Ovary (tissue), 9 donors: ENCODE results near the gene STYX. TPM values are rescaled to one million over a fixed set of nuclear protein-coding genes. Genes with fewer than 3 reads are reported as not detected.

Experiments used
- DNase-seq, 5 donors: peaks; one replicate each; pipeline ENCODE4 v3.0.0-alpha.2; 2019 to 2020
- H3K27ac ChIP-seq, 2 donors: fragments of 200-600 bp; one replicate each; pipeline versions ENCODE4 v1.5.1 to v1.8.0; 2019 to 2022
- H3K27me3 ChIP-seq: fragments of 200-600 bp; one replicate; pipeline ENCODE4 v1.8.0; 2022
- H3K36me3 ChIP-seq: fragments of 200-600 bp; sonication (generic); one replicate; pipeline ENCODE4 v1.5.1; 2019
- H3K4me1 ChIP-seq: one replicate; pipeline ENCODE4 v1.8.1; 2013; ENCODE audit warnings: mild to moderate bottlenecking, moderate library complexity; ENCODE audit not compliant: insufficient read depth
- H3K4me3 ChIP-seq: fragments of 200-600 bp; sonication (generic); one replicate; pipeline ENCODE4 v1.5.1; 2017
- H3K9me3 ChIP-seq, 2 donors: fragments of 200-600 bp in 1 of 2; sonication (generic) in 1 of 2; one replicate each; pipeline versions ENCODE4 v1.5.1 to v1.8.1; 2013 to 2019; ENCODE audit warnings: mild to moderate bottlenecking in 1 of 2, moderate library complexity in 1 of 2
- CTCF ChIP-seq, 3 donors: fragments of 450-650 bp in 2 of 3; fragments of 200-600 bp in 1 of 3; IDR thresholded peaks; one replicate each; pipeline versions ENCODE4 v1.5.1 to v1.8.0; 2016 to 2022; ENCODE audit warnings: antibody characterized with exemption in 3 of 3, mild to moderate bottlenecking in 1 of 3
- EP300 ChIP-seq: sonication (generic); formaldehyde crosslinking; IDR thresholded peaks from one replicate; pipeline ENCODE4 v1.6.1; 2017; ENCODE audit warnings: antibody characterized with exemption
- POLR2A ChIP-seq: fragments of 450-650 bp; IDR thresholded peaks from one replicate; pipeline ENCODE4 v1.6.1; 2017; ENCODE audit warnings: antibody characterized with exemption, mild to moderate bottlenecking, moderate library complexity
- WGBS, 3 donors: extraction: QIAGEN DNeasy Blood & Tissue Kit in 1 of 3; methylation state at CpG; one replicate each; pipeline versions ENCODE4 v1.1.5 to v1.1.7; 2013 to 2017; 5-methylcytosine and 5-hydroxymethylcytosine counted together
- intact Hi-C, 4 donors: fragments of 100-400 bp; cut with DNase I; formaldehyde crosslinking; loops; one replicate each; pipeline versions ENCODE4 v1.11.0 to v1.15.1; 2022 to 2023
- polyA plus RNA-seq, 2 donors: library from polyadenylated mRNA; stranded (reverse); fragments of 200-250 nt in 1 of 2; fragments of 350-450 nt in 1 of 2; fragmentation: Illumina TruSeq in 1 of 2; extraction: RNeasy Lipid Tissue Mini Kit (QIAGEN cat#74804) in 1 of 2; gene quantifications; one replicate each; pipeline ENCODE4 v1.2.3, GENCODE V29; 2013 to 2014
- total RNA-seq, 7 donors: library from RNA; depleted of rRNA in 2 of 7; stranded (reverse); fragments of >200 nt in 2 of 7; fragmentation: NEBNext Ultra II Directional in 3 of 7; extraction: Animal tissue kit (Norgen Biotek cat#: 25700) in 3 of 7; gene quantifications; one replicate each; pipeline versions ENCODE4 v1.1.0 to v1.2.4, GENCODE V29; 2016 to 2023
- donor health status: DM: no; HTN: no; CAD: no; lungs with moderate emphysema.
- donor health status: DM: no; HTN: no; CAD: no.
- donor health status: Bipolar disorder and iron deficiency.
- donor health status: DM: yes; HTN: yes; CAD: no.
- donor health status: DM: no; HTN: no; CAD: no.
- donor health status: DM: yes; HTN: yes; CAD: no.

The STYX gene
- total and polyA plus RNA-seq, 9 donors = 8.1 to 16.4 (median 11.3) TPM

GRCh38 chr14:52729585-52729924 is 411 bp upstream of the STYX start:
- no peaks in the 10 kb centered on the region for H3K9me3 ChIP-seq
- H3K4me1 ChIP-seq = peaks cover 5% of the 10 kb centered on the region
- TF ChIP-seq POLR2A (no peak), EP300 (no peak), CTCF (IDR thresholded peaks at IDR 0.05) (no peak)
- H3K27ac ChIP-seq = no peak overlapping the region
- no peaks in the 10 kb centered on the region for H3K27me3 ChIP-seq
- 4 to 5% (median 4%) methylated on average over 8 of the region's 8 CpGs for WGBS, 3 donors
- no peaks in the 10 kb centered on the region for H3K36me3 ChIP-seq
- peak overlapping the region; percentile 12 for H3K4me3 ChIP-seq
- DNase-seq = no peak
- intact Hi-C loops = no loop called here

- Histone ChIP-seq H3K27me3 (no peaks in the 10 kb centered on the region), H3K36me3 (no peaks in the 10 kb centered on the region), H3K4me1 (peaks cover 5% of the 10 kb centered on the region), H3K27ac (peak overlapping the region in 1 of 2 donors; percentile 73), H3K9me3 (no peaks in the 10 kb centered on the region), H3K4me3 (peak overlapping the region; percentile 71)
- intact Hi-C loops = no loop called here
- DNase-seq = no peak
- TF ChIP-seq CTCF (IDR thresholded peaks at IDR 0.05) = no peak
- TF ChIP-seq POLR2A = no peak
- no peak for TF ChIP-seq EP300
- 0 to 1% (median 1%) methylated on average over 11 of the region's 11 CpGs for WGBS, 3 donors
Measured at GRCh38 chr14:52730709-52731111, 744 bp downstream of the STYX start.

- Histone ChIP-seq H3K9me3 (no peaks in the 10 kb centered on the region), H3K27ac (no peak overlapping the region), H3K27me3 (no peaks in the 10 kb centered on the region), H3K4me3 (no peak overlapping the region), H3K4me1 (peaks cover 7% of the 10 kb centered on the region), H3K36me3 (no peaks in the 10 kb centered on the region)
- no peak for TF ChIP-seq EP300
- TF ChIP-seq POLR2A = no peak
- TF ChIP-seq CTCF (IDR thresholded peaks at IDR 0.05) = no peak
- intact Hi-C loops = no loop called here
- DNase-seq = no peak
- WGBS, 3 donors = 94 to 96% (median 94%) methylated on average over 9 of the region's 9 CpGs
Measured at GRCh38 chr14:52733824-52734223, 3.9 kb downstream of the STYX start.

- Histone ChIP-seq H3K4me3 (no peak overlapping the region), H3K4me1 (peaks cover 7% of the 10 kb centered on the region), H3K27ac (no peak overlapping the region), H3K36me3 (no peaks in the 10 kb centered on the region), H3K27me3 (no peaks in the 10 kb centered on the region), H3K9me3 (no peaks in the 10 kb centered on the region)
- intact Hi-C loops = no loop called here
- DNase-seq = no peak
- TF ChIP-seq EP300 = no peak
- TF ChIP-seq POLR2A = no peak
- no peak for TF ChIP-seq CTCF (IDR thresholded peaks at IDR 0.05)
- WGBS, 3 donors = 32 to 50% (median 48%) methylated on average over 1 of the region's 1 CpG
Measured at GRCh38 chr14:52735921-52736489, 6.0 kb downstream of the STYX start.

GRCh38 chr14:52738409-52738808 is 8.4 kb downstream of the STYX start:
- intact Hi-C loops = no loop called here
- no peaks in the 10 kb centered on the region for H3K9me3 ChIP-seq
- TF ChIP-seq POLR2A (no peak), EP300 (no peak), CTCF (IDR thresholded peaks at IDR 0.05) (no peak)

More at GRCh38 chr14:52738409-52738808, 8.4 kb downstream of the STYX start:
- H3K36me3 ChIP-seq = no peaks in the 10 kb centered on the region
- H3K27ac ChIP-seq = no peak overlapping the region
- H3K27me3 ChIP-seq = no peaks in the 10 kb centered on the region
- peaks cover 2% of the 10 kb centered on the region for H3K4me1 ChIP-seq
- no peak overlapping the region for H3K4me3 ChIP-seq
- no peak for DNase-seq
